ENCODE results near the gene P2RY8.

P2RY8 gene

DNA sequence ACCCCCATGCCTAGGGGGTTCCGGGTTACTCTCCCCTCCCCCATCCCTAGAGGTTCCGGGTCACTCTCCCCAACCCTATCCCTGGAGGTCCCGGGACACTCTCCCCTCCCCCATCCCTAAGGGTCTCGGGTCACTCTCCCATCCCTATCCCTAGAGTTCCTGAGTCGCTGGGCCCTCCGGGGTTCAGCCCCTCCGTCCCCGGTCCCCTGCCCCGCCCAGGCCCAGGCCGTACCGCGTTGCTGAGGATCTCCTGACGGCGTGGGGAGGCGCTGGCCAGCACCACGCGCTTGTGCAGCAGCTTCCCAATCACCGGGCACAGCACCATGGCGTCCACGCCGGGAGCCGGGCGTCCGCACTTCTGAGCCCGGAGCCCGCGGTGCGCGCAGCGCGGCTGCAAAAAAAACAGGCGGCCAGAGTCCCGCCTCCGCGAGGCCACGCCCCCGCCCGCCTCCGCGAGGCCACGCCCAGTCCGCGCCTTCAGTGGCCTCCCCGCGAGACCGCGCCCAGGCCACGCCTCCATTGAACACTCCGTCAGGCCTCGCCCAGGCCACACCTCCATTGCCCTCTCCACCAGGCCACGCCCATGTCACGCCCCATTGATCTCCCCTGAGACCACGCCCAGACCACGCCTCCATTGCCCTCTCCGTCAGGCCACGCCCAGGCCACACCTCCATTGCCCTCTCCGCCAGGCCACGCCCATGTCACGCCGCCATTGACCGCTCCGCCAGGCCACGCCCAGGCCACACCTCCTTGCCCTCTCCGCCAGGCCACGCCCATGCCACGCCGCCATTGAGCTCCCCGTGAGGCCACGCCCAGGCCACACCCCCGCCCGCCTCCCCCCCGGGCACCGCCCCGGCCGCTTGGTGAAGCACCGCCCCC, 84.2 kb downstream of the P2RY8 start, which contains the start of gene ASMTL (continued):
- TF ChIP-seq, protein P1, sequence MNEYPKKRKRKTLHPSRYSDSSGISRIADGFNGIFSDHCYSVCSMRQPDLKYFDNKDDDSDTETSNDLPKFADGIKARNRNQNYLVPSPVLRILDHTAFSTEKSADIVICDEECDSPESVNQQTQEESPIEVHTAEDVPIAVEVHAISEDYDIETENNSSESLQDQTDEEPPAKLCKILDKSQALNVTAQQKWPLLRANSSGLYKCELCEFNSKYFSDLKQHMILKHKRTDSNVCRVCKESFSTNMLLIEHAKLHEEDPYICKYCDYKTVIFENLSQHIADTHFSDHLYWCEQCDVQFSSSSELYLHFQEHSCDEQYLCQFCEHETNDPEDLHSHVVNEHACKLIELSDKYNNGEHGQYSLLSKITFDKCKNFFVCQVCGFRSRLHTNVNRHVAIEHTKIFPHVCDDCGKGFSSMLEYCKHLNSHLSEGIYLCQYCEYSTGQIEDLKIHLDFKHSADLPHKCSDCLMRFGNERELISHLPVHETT (tag by site-specific recombination; IDR thresholded peaks at IDR 0.05): no peak
- TF ChIP-seq ZBTB8A (tag by site-specific recombination; IDR thresholded peaks at IDR 0.05) (peak; percentile 84), KLF10 (tag by site-specific recombination; IDR thresholded peaks at IDR 0.05) (peak; percentile 100), ZNF626 (tag by site-specific recombination; IDR thresholded peaks at IDR 0.05) (no peak), ZSCAN30 (tag by site-specific recombination; IDR thresholded peaks at IDR 0.05) (0 out of 2 replicates have a peak, but pooled peaks have one; percentile 20), ZNF394 (tag by site-specific recombination; IDR thresholded peaks at IDR 0.05; ENCODE audit: borderline replicate concordance) (0 out of 2 replicates have a peak, but pooled peaks have one; percentile 27), ZXDB (tag by site-specific recombination; IDR thresholded peaks at IDR 0.05) (0 out of 2 replicates have a peak, but pooled peaks have one; percentile 56), ZNF324 (tag by site-specific recombination; IDR thresholded peaks at IDR 0.05) (0 out of 2 replicates have a peak, but pooled peaks have one; percentile 38), KLF8 (tag by site-specific recombination; IDR thresholded peaks at IDR 0.05) (peak; percentile 100), ZNF596 (tag by site-specific recombination; IDR thresholded peaks at IDR 0.05) (no peak), SP2 (tag by site-specific recombination; IDR thresholded peaks at IDR 0.05) (peak; percentile 70), GLIS2 (tag by site-specific recombination; IDR thresholded peaks at IDR 0.05) (peak; percentile 74), ZNF654 (tag by site-specific recombination; IDR thresholded peaks at IDR 0.05; ENCODE audit: low read depth) (no peak), ZNF548 (tag by site-specific recombination; IDR thresholded peaks at IDR 0.05) (no peak), YY1 (tag by site-specific recombination; IDR thresholded peaks at IDR 0.05) (peak; percentile 42), PBX3 (CRISPR knock-in tag; IDR thresholded peaks at IDR 0.05) (0 out of 2 replicates have a peak, but pooled peaks have one; percentile 58), ZNF747 (tag by site-specific recombination; IDR thresholded peaks at IDR 0.05) (no peak), ZNF692 (tag by site-specific recombination; IDR thresholded peaks at IDR 0.05) (0 out of 2 replicates have a peak, but pooled peaks have one; percentile 35)
- TF ChIP-seq, protein P2, sequence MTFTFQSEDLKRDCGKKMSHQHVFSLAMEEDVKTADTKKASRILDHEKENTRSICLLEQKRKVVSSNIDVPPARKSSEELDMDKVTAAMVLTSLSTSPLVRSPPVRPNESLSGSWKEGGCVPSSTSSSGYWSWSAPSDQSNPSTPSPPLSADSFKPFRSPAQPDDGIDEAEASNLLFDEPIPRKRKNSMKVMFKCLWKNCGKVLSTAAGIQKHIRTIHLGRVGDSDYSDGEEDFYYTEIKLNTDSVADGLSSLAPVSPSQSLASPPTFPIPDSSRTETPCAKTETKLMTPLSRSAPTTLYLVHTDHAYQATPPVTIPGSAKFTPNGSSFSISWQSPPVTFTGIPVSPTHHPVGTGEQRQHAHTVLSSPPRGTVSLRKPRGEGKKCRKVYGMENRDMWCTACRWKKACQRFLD (tag by site-specific recombination; IDR thresholded peaks at IDR 0.05): no peak
- TF ChIP-seq, protein P3, sequence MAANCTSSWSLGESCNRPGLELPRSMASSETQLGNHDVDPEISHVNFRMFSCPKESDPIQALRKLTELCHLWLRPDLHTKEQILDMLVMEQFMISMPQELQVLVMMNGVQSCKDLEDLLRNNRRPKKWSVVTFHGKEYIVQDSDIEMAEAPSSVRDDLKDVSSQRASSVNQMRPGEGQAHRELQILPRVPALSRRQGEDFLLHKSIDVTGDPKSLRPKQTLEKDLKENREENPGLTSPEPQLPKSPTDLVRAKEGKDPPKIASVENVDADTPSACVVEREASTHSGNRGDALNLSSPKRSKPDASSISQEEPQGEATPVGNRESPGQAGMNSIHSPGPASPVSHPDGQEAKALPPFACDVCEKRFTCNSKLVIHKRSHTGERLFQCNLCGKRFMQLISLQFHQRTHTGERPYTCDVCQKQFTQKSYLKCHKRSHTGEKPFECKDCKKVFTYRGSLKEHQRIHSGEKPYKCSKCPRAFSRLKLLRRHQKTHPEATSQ (tag by site-specific recombination; IDR thresholded peaks at IDR 0.05): no peak
- TF ChIP-seq, protein P4, sequence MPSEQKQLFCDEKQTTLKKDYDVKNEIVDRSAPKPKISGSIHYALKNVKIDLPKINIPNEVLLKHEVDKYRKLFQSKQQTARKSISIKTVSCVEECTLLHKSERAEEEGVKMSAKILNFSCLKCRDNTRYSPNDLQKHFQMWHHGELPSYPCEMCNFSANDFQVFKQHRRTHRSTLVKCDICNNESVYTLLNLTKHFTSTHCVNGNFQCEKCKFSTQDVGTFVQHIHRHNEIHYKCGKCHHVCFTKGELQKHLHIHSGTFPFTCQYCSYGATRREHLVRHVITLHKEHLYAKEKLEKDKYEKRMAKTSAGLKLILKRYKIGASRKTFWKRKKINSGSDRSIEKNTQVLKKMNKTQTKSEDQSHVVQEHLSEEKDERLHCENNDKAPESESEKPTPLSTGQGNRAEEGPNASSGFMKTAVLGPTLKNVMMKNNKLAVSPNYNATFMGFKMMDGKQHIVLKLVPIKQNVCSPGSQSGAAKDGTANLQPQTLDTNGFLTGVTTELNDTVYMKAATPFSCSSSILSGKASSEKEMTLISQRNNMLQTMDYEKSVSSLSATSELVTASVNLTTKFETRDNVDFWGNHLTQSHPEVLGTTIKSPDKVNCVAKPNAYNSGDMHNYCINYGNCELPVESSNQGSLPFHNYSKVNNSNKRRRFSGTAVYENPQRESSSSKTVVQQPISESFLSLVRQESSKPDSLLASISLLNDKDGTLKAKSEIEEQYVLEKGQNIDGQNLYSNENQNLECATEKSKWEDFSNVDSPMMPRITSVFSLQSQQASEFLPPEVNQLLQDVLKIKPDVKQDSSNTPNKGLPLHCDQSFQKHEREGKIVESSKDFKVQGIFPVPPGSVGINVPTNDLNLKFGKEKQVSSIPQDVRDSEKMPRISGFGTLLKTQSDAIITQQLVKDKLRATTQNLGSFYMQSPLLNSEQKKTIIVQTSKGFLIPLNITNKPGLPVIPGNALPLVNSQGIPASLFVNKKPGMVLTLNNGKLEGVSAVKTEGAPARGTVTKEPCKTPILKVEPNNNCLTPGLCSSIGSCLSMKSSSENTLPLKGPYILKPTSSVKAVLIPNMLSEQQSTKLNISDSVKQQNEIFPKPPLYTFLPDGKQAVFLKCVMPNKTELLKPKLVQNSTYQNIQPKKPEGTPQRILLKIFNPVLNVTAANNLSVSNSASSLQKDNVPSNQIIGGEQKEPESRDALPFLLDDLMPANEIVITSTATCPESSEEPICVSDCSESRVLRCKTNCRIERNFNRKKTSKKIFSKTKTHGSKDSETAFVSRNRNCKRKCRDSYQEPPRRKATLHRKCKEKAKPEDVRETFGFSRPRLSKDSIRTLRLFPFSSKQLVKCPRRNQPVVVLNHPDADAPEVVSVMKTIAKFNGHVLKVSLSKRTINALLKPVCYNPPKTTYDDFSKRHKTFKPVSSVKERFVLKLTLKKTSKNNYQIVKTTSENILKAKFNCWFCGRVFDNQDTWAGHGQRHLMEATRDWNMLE (tag by site-specific recombination; conservative IDR thresholded peaks at IDR 0.05; ENCODE audit: low read depth): no peak
- TF ChIP-seq, protein P5, sequence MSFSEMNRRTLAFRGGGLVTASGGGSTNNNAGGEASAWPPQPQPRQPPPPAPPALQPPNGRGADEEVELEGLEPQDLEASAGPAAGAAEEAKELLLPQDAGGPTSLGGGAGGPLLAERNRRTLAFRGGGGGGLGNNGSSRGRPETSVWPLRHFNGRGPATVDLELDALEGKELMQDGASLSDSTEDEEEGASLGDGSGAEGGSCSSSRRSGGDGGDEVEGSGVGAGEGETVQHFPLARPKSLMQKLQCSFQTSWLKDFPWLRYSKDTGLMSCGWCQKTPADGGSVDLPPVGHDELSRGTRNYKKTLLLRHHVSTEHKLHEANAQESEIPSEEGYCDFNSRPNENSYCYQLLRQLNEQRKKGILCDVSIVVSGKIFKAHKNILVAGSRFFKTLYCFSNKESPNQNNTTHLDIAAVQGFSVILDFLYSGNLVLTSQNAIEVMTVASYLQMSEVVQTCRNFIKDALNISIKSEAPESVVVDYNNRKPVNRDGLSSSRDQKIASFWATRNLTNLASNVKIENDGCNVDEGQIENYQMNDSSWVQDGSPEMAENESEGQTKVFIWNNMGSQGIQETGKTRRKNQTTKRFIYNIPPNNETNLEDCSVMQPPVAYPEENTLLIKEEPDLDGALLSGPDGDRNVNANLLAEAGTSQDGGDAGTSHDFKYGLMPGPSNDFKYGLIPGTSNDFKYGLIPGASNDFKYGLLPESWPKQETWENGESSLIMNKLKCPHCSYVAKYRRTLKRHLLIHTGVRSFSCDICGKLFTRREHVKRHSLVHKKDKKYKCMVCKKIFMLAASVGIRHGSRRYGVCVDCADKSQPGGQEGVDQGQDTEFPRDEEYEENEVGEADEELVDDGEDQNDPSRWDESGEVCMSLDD (tag by site-specific recombination; IDR thresholded peaks at IDR 0.05): peak; percentile 62; the same call in 1 of the 2 replicates

Measured in HEK293 (cell line).